ENCODE measurements around the gene WDR93.
A peak's percentile ranks its signal among the peaks of the same experiment; 100 is the strongest.

DNA sequence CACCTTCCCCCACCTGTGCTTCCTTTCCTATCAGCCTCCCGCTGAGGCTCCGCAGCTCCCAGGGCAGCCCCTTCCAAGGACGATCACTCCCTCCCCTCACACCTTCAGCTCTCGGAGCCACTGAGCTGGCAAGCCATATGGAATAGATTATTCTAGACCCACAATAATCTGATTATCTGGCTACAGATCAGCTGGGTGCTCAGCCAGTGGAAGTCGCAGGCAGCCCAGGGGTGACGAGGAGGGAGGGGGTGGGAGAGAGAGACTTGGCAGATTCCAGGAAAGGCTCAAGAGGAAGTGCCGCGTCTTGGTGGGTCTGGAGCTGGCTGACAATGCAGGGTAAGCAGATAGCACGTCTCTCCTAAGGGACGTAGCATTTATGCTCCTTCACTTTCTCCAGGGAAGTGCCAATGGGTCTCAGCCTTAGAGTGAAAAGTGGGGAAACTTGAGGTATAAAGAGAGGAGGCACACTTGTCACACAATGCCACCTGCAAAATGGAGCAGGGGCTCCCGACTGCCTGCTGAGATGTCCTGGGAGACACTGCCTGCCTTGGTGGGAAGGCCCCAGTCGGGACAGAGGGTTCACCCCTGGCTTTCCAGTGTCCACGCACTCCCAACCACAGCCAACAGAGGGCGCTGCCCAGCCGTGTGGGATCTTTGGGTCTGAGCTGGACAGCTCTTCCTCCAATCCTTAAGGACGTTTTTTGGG is 69.8 kb downstream of the WDR93 start:
- TF ChIP-seq TCF12 (IDR thresholded peaks at IDR 0.05; ENCODE audit: low read depth) (no peak), MAX (IDR thresholded peaks at IDR 0.05) (no peak), EGR1 (IDR thresholded peaks at IDR 0.05) (no peak), RAD21 (IDR thresholded peaks at IDR 0.05; ENCODE audit: low read depth) (peak; percentile 96)
